ENCODE results near the gene WNT1. TPM values are rescaled to one million over a fixed set of nuclear protein-coding genes. Genes with fewer than 3 reads are reported as not detected.

The WNT1 gene
- total and polyA plus RNA-seq, 9 of the 15 experiments (the other 6 are each of a cell fraction or from before 2014, with no cell fraction given), result not detected

- 0 out of 4 replicates have a peak, but pooled peaks of 1 of the 2 experiments have one; percentile 56 for TF ChIP-seq MLLT1 (IDR thresholded peaks at IDR 0.05)
- no peak for TF ChIP-seq SNAPC5 (CRISPR knock-in tag; IDR thresholded peaks at IDR 0.05)
- no peak for TF ChIP-seq SIX5 (IDR thresholded peaks at IDR 0.05; ENCODE audit: borderline replicate concordance in 1 of 2, insufficient read depth in 1 of 2, low read depth in 1 of 2, low read length in 2 of 2)
- 0 out of 2 replicates have a peak, but pooled peaks have one; percentile 19 for TF ChIP-seq NBN (IDR thresholded peaks at IDR 0.05; ENCODE audit: low read depth)
- TF ChIP-seq TSHZ1 (CRISPR knock-in tag; IDR thresholded peaks at IDR 0.05), result no peak
- TF ChIP-seq ZBTB40 (IDR thresholded peaks at IDR 0.05), result no peak
- TF ChIP-seq ZBTB40 (CRISPR knock-in tag; IDR thresholded peaks at IDR 0.05), result no peak
- TF ChIP-seq MYC (IDR thresholded peaks at IDR 0.05; ENCODE audit: low read depth, low read length), result peak; percentile 4; the same call in 1 of the 2 replicates
- no peak for TF ChIP-seq MYC (CRISPR knock-in tag; IDR thresholded peaks at IDR 0.05; ENCODE audit: borderline replicate concordance, low read depth)
- TF ChIP-seq ZKSCAN8 (CRISPR knock-in tag; IDR thresholded peaks at IDR 0.05), result no peak
- TF ChIP-seq FOXA3 (CRISPR knock-in tag; conservative IDR thresholded peaks at IDR 0.05 in 1 of 2, IDR thresholded peaks at IDR 0.05 in 1 of 2), result no peak
These were observed 21.6 kb upstream of the WNT1 start (continued) for GRCh38 chr12:48956279-48957140.

Measured in K562 (cell line).